Measurements from ENCODE around the gene MGME1. TPM values are rescaled to one million over a fixed set of nuclear protein-coding genes. Genes with fewer than 3 reads are reported as not detected.

MGME1 gene
- total RNA-seq, 1 experiment from 2014 or later = 42.8 TPM

- TF ChIP-seq, protein P1, sequence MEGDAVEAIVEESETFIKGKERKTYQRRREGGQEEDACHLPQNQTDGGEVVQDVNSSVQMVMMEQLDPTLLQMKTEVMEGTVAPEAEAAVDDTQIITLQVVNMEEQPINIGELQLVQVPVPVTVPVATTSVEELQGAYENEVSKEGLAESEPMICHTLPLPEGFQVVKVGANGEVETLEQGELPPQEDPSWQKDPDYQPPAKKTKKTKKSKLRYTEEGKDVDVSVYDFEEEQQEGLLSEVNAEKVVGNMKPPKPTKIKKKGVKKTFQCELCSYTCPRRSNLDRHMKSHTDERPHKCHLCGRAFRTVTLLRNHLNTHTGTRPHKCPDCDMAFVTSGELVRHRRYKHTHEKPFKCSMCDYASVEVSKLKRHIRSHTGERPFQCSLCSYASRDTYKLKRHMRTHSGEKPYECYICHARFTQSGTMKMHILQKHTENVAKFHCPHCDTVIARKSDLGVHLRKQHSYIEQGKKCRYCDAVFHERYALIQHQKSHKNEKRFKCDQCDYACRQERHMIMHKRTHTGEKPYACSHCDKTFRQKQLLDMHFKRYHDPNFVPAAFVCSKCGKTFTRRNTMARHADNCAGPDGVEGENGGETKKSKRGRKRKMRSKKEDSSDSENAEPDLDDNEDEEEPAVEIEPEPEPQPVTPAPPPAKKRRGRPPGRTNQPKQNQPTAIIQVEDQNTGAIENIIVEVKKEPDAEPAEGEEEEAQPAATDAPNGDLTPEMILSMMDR (conservative IDR thresholded peaks at IDR 0.05) = no peak
- TF ChIP-seq EZH2 (IDR thresholded peaks at IDR 0.05; ENCODE audit: low read depth) = no peak
- no peaks in the 10 kb centered on the region for H3K27me3 ChIP-seq (ENCODE audit: insufficient read depth, low read depth)
- BruUV-seq (replicated peaks) = no TSS peak
- no peak overlapping the region for H3K4me2 ChIP-seq
- intact Hi-C loops (cut with micrococcal nuclease; ENCODE audit: unreplicated experiment) = no loop called here
- H3K36me3 ChIP-seq (ENCODE audit: low read depth) = no peaks in the 10 kb centered on the region
- CTCF ChIA-PET = no interaction called here
- no peaks in the 10 kb centered on the region for H3K9me3 ChIP-seq (ENCODE audit: insufficient read depth, low read depth)
- H3K4me3 ChIP-seq = no peak overlapping the region
- no peaks in the 10 kb centered on the region for H4K20me1 ChIP-seq (ENCODE audit: insufficient read depth)
- H3K79me2 ChIP-seq (ENCODE audit: low read depth) = no peaks in the 10 kb centered on the region
- DNase-seq = no peak
- H3F3A ChIP-seq (ENCODE audit: insufficient read depth, low read depth) = no peaks in the 10 kb centered on the region
- no peaks in the 10 kb centered on the region for H3K4me1 ChIP-seq (replicated peaks; ENCODE audit: insufficient read depth)
- H2AFZ ChIP-seq = no peak overlapping the region
- H3K9me2 ChIP-seq (ENCODE audit: insufficient read depth) = no peaks in the 10 kb centered on the region
- POLR2A ChIA-PET (ENCODE audit: unreplicated experiment) = no interaction called here
- H3K27ac ChIP-seq = no peak overlapping the region
Observed at GRCh38 chr20:18030020-18030419, 61.2 kb downstream of the MGME1 start.

GRCh38 chr20:18031050-18031449, 62.2 kb downstream of the MGME1 start:
- no peaks in the 10 kb centered on the region for H3K79me2 ChIP-seq (ENCODE audit: low read depth)
- H3K4me1 ChIP-seq (replicated peaks; ENCODE audit: insufficient read depth) = no peaks in the 10 kb centered on the region
- TF ChIP-seq, protein P1 (conservative IDR thresholded peaks at IDR 0.05) = no peak
- TF ChIP-seq EZH2 (IDR thresholded peaks at IDR 0.05; ENCODE audit: low read depth) = no peak
- no peaks in the 10 kb centered on the region for H3K36me3 ChIP-seq (ENCODE audit: low read depth)
- H3K27me3 ChIP-seq (ENCODE audit: insufficient read depth, low read depth) = no peaks in the 10 kb centered on the region
- H3K4me2 ChIP-seq = no peak overlapping the region
- H3K9me3 ChIP-seq (ENCODE audit: insufficient read depth, low read depth) = no peaks in the 10 kb centered on the region
- no peak overlapping the region for H2AFZ ChIP-seq
- no peak overlapping the region for H3K4me3 ChIP-seq
- H4K20me1 ChIP-seq (ENCODE audit: insufficient read depth) = no peaks in the 10 kb centered on the region
- ChIA-PET POLR2A (ENCODE audit: unreplicated experiment) (no interaction called here), CTCF (no interaction called here)
- intact Hi-C loops (cut with micrococcal nuclease; ENCODE audit: unreplicated experiment) = no loop called here
- H3K27ac ChIP-seq = no peak overlapping the region
- no peaks in the 10 kb centered on the region for H3F3A ChIP-seq (ENCODE audit: insufficient read depth, low read depth)
- DNase-seq = no peak
- H3K9me2 ChIP-seq (ENCODE audit: insufficient read depth) = no peaks in the 10 kb centered on the region
- BruUV-seq (replicated peaks) = no TSS peak

DNA sequence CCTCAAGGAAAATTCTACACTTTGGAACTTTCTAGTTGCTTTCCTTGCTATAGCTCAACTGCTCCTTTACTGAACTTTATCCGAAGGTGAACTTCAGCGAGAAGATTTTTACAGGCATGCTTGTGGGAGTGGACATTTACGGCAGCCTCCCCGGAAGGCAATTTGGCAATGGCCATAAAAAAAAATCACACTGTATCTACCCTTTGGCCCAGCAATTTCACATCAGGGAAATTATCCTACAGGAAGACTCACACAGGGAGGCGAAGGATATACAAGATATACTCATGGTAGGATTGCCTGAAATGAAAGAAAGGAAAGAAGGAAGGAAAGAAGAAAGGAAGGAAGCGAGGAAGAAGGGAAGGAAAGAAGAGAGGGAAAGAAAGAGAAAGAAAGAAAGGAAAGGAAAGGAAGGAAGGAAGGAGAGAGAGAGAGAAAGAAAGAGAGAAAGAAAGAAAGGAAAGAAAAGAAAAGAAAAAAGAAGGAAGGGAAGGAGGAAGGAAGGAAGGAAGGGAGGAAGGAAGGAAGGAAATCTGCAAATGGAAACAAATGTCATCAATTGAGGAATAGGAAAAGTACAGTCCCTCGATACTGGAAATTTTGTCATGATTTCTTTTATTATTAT, 63.2 kb downstream of the MGME1 start:
- Histone ChIP-seq H3K4me2 (no peak overlapping the region), H4K20me1 (ENCODE audit: insufficient read depth) (no peaks in the 10 kb centered on the region), H2AFZ (no peak overlapping the region), H3K4me3 (no peak overlapping the region), H3K9me2 (ENCODE audit: insufficient read depth) (no peaks in the 10 kb centered on the region), H3K9me3 (ENCODE audit: insufficient read depth, low read depth) (no peaks in the 10 kb centered on the region), H3K36me3 (ENCODE audit: low read depth) (no peaks in the 10 kb centered on the region), H3K27me3 (ENCODE audit: insufficient read depth, low read depth) (no peaks in the 10 kb centered on the region), H3K4me1 (replicated peaks; ENCODE audit: insufficient read depth) (no peaks in the 10 kb centered on the region), H3F3A (ENCODE audit: insufficient read depth, low read depth) (no peaks in the 10 kb centered on the region), H3K27ac (no peak overlapping the region), H3K79me2 (ENCODE audit: low read depth) (no peaks in the 10 kb centered on the region)
- no peak for DNase-seq
- intact Hi-C loops (cut with micrococcal nuclease; ENCODE audit: unreplicated experiment) = no loop called here
- ChIA-PET POLR2A (ENCODE audit: unreplicated experiment) (no interaction called here), CTCF (no interaction called here)
- BruUV-seq (replicated peaks) = no TSS peak
- TF ChIP-seq, protein P1 (conservative IDR thresholded peaks at IDR 0.05) = no peak
- no peak for TF ChIP-seq EZH2 (IDR thresholded peaks at IDR 0.05; ENCODE audit: low read depth)
